Measurements from ENCODE around the gene CARD10.
A peak's percentile ranks its signal among the peaks of the same experiment; 100 is the strongest.

Gene CARD10

GRCh38 chr22:37562049-37562875, 43.0 kb upstream of the CARD10 start:
- no peaks in the 10 kb centered on the region for H3K9me3 ChIP-seq (ENCODE audit: insufficient read depth, low read depth, low read length)
- H3K79me2 ChIP-seq (ENCODE audit: insufficient read depth, low read length) = no peaks in the 10 kb centered on the region
- H4K20me1 ChIP-seq (ENCODE audit: insufficient read depth, low read length, poor library complexity, severe bottlenecking) = peaks cover 3% of the 10 kb centered on the region
- no peak for TF ChIP-seq EZH2phosphoT487 (IDR thresholded peaks at IDR 0.05; ENCODE audit: borderline replicate concordance)
- TF ChIP-seq CTCF (conservative IDR thresholded peaks at IDR 0.05; ENCODE audit: low read length) = 0 out of 2 replicates have a peak, but pooled peaks have one; percentile 15
- no peak overlapping the region for H3K9ac ChIP-seq (ENCODE audit: low read depth, low read length, poor library complexity, severe bottlenecking)
- H3F3A ChIP-seq (ENCODE audit: low read depth) = no peaks in the 10 kb centered on the region
- H3K9me2 ChIP-seq (replicated peaks; ENCODE audit: low read depth, low read length) = no peaks in the 10 kb centered on the region
- peaks cover 15% of the 10 kb centered on the region for H3K4me1 ChIP-seq (ENCODE audit: insufficient read depth, low read length, poor library complexity, severe bottlenecking)
- no peaks in the 10 kb centered on the region for H3K36me3 ChIP-seq (ENCODE audit: insufficient read depth, low read length)
- no peak overlapping the region for H3K4me2 ChIP-seq (ENCODE audit: low read depth, low read length, poor library complexity, severe bottlenecking)
- H3K27me3 ChIP-seq (ENCODE audit: insufficient read depth, low read length, poor library complexity, severe bottlenecking) = peaks cover 27% of the 10 kb centered on the region
- no peak overlapping the region for H3K4me3 ChIP-seq (ENCODE audit: low read length, poor library complexity, severe bottlenecking)
- H2AFZ ChIP-seq (ENCODE audit: low read length) = no peak overlapping the region

GRCh38 chr22:37561212-37562048, 42.2 kb upstream of the CARD10 start:
- H3K4me1 ChIP-seq (ENCODE audit: insufficient read depth, low read length, poor library complexity, severe bottlenecking) = peaks cover 7% of the 10 kb centered on the region
- H3K9ac ChIP-seq (ENCODE audit: low read depth, low read length, poor library complexity, severe bottlenecking) = no peak overlapping the region
- H2AFZ ChIP-seq (ENCODE audit: low read length) = no peak overlapping the region

More at GRCh38 chr22:37561212-37562048, 42.2 kb upstream of the CARD10 start:
- Histone ChIP-seq H3K4me3 (ENCODE audit: low read length, poor library complexity, severe bottlenecking) (no peak overlapping the region), H3F3A (ENCODE audit: low read depth) (no peaks in the 10 kb centered on the region), H3K36me3 (ENCODE audit: insufficient read depth, low read length) (no peaks in the 10 kb centered on the region), H3K79me2 (ENCODE audit: insufficient read depth, low read length) (no peaks in the 10 kb centered on the region), H3K27me3 (ENCODE audit: insufficient read depth, low read length, poor library complexity, severe bottlenecking) (peaks cover 23% of the 10 kb centered on the region), H3K9me2 (replicated peaks; ENCODE audit: low read depth, low read length) (no peaks in the 10 kb centered on the region), H3K9me3 (ENCODE audit: insufficient read depth, low read depth, low read length) (no peaks in the 10 kb centered on the region), H4K20me1 (ENCODE audit: insufficient read depth, low read length, poor library complexity, severe bottlenecking) (peaks cover 3% of the 10 kb centered on the region), H3K4me2 (ENCODE audit: low read depth, low read length, poor library complexity, severe bottlenecking) (no peak overlapping the region)
- TF ChIP-seq EZH2phosphoT487 (IDR thresholded peaks at IDR 0.05; ENCODE audit: borderline replicate concordance) (no peak), CTCF (conservative IDR thresholded peaks at IDR 0.05; ENCODE audit: low read length) (peak; percentile 78)

Data from Loucy (cell line).